GM11168 (cell line): Measurements from ENCODE around the gene OR9A4.

Source experiments
- in situ Hi-C: fragments of 300-500 bp; cut with MboI; formaldehyde crosslinking; loops from one replicate; pipeline ENCODE4 v1.12.0; 2022; ENCODE audit warnings: low sequenced_read_pairs; ENCODE audit not compliant: unreplicated experiment

Gene OR9A4

GRCh38 chr7:141945356-141945755 lies 29.2 kb downstream of the OR9A4 start:
- in situ Hi-C loops: no loop called here

DNA sequence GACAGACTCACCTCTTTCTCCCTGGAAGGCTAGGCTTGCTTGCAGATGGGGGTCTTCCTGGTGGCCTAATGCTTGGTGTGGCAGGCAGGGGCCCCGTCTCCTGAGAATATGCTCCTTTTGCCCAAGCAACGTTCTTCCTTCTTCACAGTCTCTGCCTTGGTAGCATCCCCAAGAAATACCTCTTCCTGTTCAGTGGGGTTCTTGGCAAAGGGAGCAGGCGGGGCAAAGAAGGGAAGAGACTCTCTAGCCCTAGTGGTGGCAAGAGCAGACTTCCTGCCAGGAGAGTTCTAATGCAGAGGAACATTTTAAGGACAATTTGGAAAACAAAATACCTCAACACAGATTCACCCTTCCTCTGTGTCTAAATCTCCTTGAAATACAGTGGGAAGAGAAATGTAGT lies 30.6 kb downstream of the OR9A4 start, which contains the start of gene CLEC5A:
Gene CLEC5A, minus strand, starts transcription at position 179 of the 400 bp plus-strand sequence. CDS start 682 bp downstream, outside the sequence.
- in situ Hi-C loops: no loop called here

DNA sequence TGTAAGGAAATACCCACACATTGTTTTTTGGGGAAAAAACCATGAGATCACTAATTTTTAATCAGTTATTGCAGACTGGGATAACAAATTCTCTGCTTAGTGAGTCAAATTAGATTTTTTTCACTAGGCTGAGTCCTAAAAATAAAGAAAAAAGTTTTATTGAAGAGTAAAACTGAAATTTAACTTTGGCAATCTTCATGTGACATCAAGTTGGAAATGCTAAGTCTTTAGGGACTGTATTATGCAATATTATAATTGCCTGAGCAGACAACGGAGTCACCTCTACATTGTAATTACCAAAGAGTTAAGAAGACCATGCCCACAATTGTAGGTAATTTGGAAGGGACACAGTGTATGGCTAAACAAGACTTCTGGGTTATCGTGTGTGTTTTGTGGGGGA lies 32.8 kb downstream of the OR9A4 start:
- in situ Hi-C loops: no loop called here

DNA sequence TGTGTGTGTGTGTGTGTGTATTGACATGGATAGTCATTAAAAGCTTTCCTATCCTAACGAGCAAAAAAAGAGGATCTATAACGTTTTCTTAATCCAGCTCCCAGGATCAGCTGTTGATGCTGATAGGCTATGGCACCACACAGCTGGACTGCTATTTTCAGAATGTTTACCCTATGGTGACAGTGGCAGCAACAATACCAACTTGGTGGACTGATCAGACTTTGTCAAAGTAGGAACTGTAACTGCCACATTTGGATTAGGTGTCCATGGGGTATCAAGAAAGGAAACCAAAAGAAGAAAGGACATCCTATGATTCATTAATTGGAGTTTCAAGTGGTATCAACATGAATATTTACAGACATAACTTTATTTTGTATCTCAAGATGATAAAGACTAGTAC lies 33.3 kb downstream of the OR9A4 start:
- in situ Hi-C loops: no loop called here

DNA sequence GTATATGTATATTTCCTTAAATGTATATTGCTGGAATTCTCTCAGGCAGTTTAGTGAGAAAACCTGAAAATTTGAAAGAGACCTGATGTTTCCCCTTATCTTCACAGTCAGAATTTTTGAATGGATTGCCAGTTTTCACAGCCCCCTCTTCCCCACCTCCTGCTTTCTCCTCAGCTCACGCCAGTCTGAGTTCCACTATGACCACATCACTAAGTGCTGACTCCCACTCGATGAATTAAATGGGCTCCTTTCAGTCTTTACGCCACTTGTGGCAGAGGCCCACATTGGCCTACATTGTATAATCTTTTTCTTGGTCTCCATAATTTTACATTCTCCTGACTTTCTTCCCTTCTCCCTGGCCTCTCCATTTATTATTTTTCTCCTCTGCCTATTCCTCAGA lies 33.7 kb downstream of the OR9A4 start:
- in situ Hi-C loops: no loop called here

- in situ Hi-C loops: no loop called here
Observed at GRCh38 chr7:141950806-141951205, 34.6 kb downstream of the OR9A4 start.

GRCh38 chr7:141952461-141952860 lies 36.3 kb downstream of the OR9A4 start:
- in situ Hi-C loops: no loop called here

- in situ Hi-C loops: no loop called here
Observed at GRCh38 chr7:141954334-141954733, 38.1 kb downstream of the OR9A4 start.

DNA sequence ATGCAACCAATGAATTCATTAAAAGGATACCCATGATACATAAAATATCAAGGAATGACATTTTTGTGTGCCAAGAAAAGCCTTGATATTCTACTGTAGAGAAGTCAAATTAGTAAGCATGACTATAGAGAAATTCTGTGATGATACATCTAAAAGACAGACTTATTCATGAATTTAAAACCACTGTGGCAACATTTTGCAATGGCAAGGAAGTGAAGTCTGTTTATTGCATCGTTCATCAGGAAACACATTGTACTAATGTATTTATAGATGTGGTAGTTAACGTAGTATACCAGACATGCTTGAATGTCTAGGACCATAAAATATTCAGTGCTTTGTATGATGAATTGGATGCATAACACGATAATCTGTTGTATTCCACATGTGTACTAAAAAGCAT lies 39.9 kb downstream of the OR9A4 start:
- in situ Hi-C loops: no loop called here

- in situ Hi-C loops: no loop called here
Observed at GRCh38 chr7:141960687-141961422, 44.7 kb downstream of the OR9A4 start.
